SU-DHL-6 (cell line): Measurements from ENCODE around the gene NT5DC4.

Experiments used
- H2AFZ ChIP-seq: fragments of 200-600 bp; sonication (generic); 2 replicates; pipeline ENCODE4 v1.6.1; 2014; ENCODE audit warnings: low read depth, mild to moderate bottlenecking, moderate library complexity, mixed read lengths, antibody characterized with exemption, low read length; ENCODE audit not compliant: severe bottlenecking
- H3F3A ChIP-seq: fragments of 200-600 bp; shearing (Covaris generic); 2 replicates; pipeline ENCODE4 v1.6.0; 2016; ENCODE audit warnings: antibody characterized with exemption, mild to moderate bottlenecking; ENCODE audit not compliant: insufficient read depth
- H3K27ac ChIP-seq: fragments of 200-600 bp; sonication (generic); 2 replicates; pipeline ENCODE4 v1.5.1; 2016; ENCODE audit warnings: low read depth, mild to moderate bottlenecking, low read length, moderate library complexity, mixed read lengths
- H3K27me3 ChIP-seq: fragments of 200-600 bp; sonication (generic), shearing (Covaris generic); 2 replicates; pipeline ENCODE4 v1.6.0; 2014; ENCODE audit warnings: mild to moderate bottlenecking, low read length
- H3K36me3 ChIP-seq: fragments of 200-600 bp; sonication (generic); 2 replicates; pipeline ENCODE4 v1.6.1; 2014; ENCODE audit warnings: mild to moderate bottlenecking, low read length, mixed read lengths
- H3K4me2 ChIP-seq: fragments of 300-600, 200-600 bp; shearing (Covaris generic), sonication (generic); 2 replicates; pipeline ENCODE4 v1.6.0; 2014; ENCODE audit warnings: low read length, low read depth, mild to moderate bottlenecking; ENCODE audit not compliant: poor library complexity, severe bottlenecking
- H3K4me3 ChIP-seq: fragments of 200-600 bp; sonication (generic); 2 replicates; pipeline ENCODE4 v1.5.1; 2014; ENCODE audit warnings: antibody characterized with exemption, low read length, mild to moderate bottlenecking, mixed read lengths; ENCODE audit not compliant: insufficient read depth, poor library complexity, severe bottlenecking
- H3K79me2 ChIP-seq: fragments of 200-600 bp; sonication (generic); 2 replicates; pipeline ENCODE4 v1.6.1; 2014; ENCODE audit warnings: mild to moderate bottlenecking, low read length, moderate library complexity; ENCODE audit not compliant: insufficient read depth
- H3K9ac ChIP-seq: fragments of 200-600 bp; sonication (generic); 2 replicates; pipeline ENCODE4 v1.7.0; 2014; ENCODE audit warnings: mild to moderate bottlenecking, low read length
- H3K9me2 ChIP-seq: fragments of 200-600 bp; sonication (generic); replicated peaks from 2 replicates; pipeline ENCODE4 v1.6.1; 2014; ENCODE audit warnings: low read length; ENCODE audit not compliant: insufficient read depth
- H3K9me3 ChIP-seq: fragments of 200-600 bp; sonication (generic); 2 replicates; pipeline ENCODE4 v1.6.1; 2014; ENCODE audit warnings: low read length, mixed read lengths; ENCODE audit not compliant: insufficient read depth
- H4K20me1 ChIP-seq: fragments of 200-600 bp; sonication (generic); 2 replicates; pipeline ENCODE4 v1.6.1; 2014; ENCODE audit warnings: low read depth, mild to moderate bottlenecking, antibody characterized with exemption, low read length, moderate library complexity, mixed read lengths
- CTCF ChIP-seq: fragments of 200-600 bp; sonication (generic); IDR thresholded peaks from one replicate; pipeline ENCODE4 v1.5.1; 2017; ENCODE audit warnings: antibody characterized with exemption, mild to moderate bottlenecking, low read length, moderate library complexity; ENCODE audit not compliant: insufficient read depth, poor library complexity, severe bottlenecking
- EZH2phosphoT487 ChIP-seq: fragments of 200-600 bp; sonication (generic), shearing (Covaris generic); conservative IDR thresholded peaks from 2 replicates; pipeline ENCODE4 v1.6.1; 2018; ENCODE audit warnings: mild to moderate bottlenecking, antibody characterized with exemption, low read length, moderate library complexity, mixed read lengths

Gene NT5DC4

GRCh38 chr2:112694182-112694581 lies 26.6 kb upstream of the NT5DC4 start:
- H4K20me1 ChIP-seq, result no peaks in the 10 kb centered on the region
- no peak overlapping the region for H3K4me2 ChIP-seq
- H3K9me2 ChIP-seq, result no peaks in the 10 kb centered on the region
- no peak overlapping the region for H3K9ac ChIP-seq
- no peaks in the 10 kb centered on the region for H3F3A ChIP-seq
- no peak overlapping the region for H3K27ac ChIP-seq
- no peak overlapping the region for H3K4me3 ChIP-seq
- H3K9me3 ChIP-seq, result no peaks in the 10 kb centered on the region
- H3K79me2 ChIP-seq, result no peaks in the 10 kb centered on the region
- no peak for TF ChIP-seq EZH2phosphoT487
- no peak for TF ChIP-seq CTCF
- H3K36me3 ChIP-seq, result no peaks in the 10 kb centered on the region
- H2AFZ ChIP-seq, result no peak overlapping the region
- H3K27me3 ChIP-seq, result no peaks in the 10 kb centered on the region

GRCh38 chr2:112698834-112699515 lies 21.8 kb upstream of the NT5DC4 start:
- Histone ChIP-seq H3K79me2 (no peaks in the 10 kb centered on the region), H3K9ac (no peak overlapping the region), H3K4me2 (no peak overlapping the region), H3F3A (no peaks in the 10 kb centered on the region), H3K36me3 (no peaks in the 10 kb centered on the region), H3K9me2 (no peaks in the 10 kb centered on the region), H2AFZ (no peak overlapping the region), H3K27ac (no peak overlapping the region), H4K20me1 (no peaks in the 10 kb centered on the region), H3K9me3 (no peaks in the 10 kb centered on the region), H3K27me3 (no peaks in the 10 kb centered on the region), H3K4me3 (no peak overlapping the region)
- no peak for TF ChIP-seq EZH2phosphoT487
- no peak for TF ChIP-seq CTCF

GRCh38 chr2:112699984-112700667 lies 20.7 kb upstream of the NT5DC4 start:
- H2AFZ ChIP-seq, result no peak overlapping the region
- no peaks in the 10 kb centered on the region for H3K9me3 ChIP-seq
- H3K9me2 ChIP-seq, result no peaks in the 10 kb centered on the region
- no peaks in the 10 kb centered on the region for H3K27me3 ChIP-seq
- no peak overlapping the region for H3K4me2 ChIP-seq
- no peak for TF ChIP-seq EZH2phosphoT487
- no peak for TF ChIP-seq CTCF
- no peaks in the 10 kb centered on the region for H3K36me3 ChIP-seq
- H3K79me2 ChIP-seq, result no peaks in the 10 kb centered on the region
- no peaks in the 10 kb centered on the region for H4K20me1 ChIP-seq
- no peaks in the 10 kb centered on the region for H3F3A ChIP-seq
- no peak overlapping the region for H3K4me3 ChIP-seq
- H3K27ac ChIP-seq, result no peak overlapping the region
- H3K9ac ChIP-seq, result no peak overlapping the region
